LoVo (cell line): ENCODE results near the gene OCSTAMP.

Experiments used
- DNase-seq: peaks from one replicate; pipeline ENCODE4 v3.0.0-alpha.2; 2016; ENCODE audit warnings: low spot score

Gene OCSTAMP

DNA sequence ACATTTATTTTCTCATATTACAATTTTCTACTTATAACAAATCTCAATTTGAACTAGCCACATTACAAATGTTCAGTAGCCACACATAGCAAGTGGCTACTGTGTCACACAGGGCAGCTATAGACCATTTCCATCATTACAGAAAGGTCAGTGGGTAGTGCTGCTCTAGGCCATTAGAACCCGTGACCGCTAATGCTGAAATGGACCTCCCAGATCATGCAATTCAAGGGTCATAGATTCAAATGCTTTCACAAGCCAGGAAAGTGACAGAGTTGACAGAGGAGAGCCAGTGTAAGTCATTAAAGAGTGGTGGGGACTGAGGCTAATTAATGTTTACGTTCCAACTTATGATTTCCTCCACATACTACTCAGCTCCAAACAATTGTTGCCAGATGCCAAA is 3.5 kb upstream of the OCSTAMP start:
- DNase-seq: no peak

- no peak for DNase-seq
Observed at GRCh38 chr20:46552460-46553420, 2.3 kb upstream of the OCSTAMP start.

DNA sequence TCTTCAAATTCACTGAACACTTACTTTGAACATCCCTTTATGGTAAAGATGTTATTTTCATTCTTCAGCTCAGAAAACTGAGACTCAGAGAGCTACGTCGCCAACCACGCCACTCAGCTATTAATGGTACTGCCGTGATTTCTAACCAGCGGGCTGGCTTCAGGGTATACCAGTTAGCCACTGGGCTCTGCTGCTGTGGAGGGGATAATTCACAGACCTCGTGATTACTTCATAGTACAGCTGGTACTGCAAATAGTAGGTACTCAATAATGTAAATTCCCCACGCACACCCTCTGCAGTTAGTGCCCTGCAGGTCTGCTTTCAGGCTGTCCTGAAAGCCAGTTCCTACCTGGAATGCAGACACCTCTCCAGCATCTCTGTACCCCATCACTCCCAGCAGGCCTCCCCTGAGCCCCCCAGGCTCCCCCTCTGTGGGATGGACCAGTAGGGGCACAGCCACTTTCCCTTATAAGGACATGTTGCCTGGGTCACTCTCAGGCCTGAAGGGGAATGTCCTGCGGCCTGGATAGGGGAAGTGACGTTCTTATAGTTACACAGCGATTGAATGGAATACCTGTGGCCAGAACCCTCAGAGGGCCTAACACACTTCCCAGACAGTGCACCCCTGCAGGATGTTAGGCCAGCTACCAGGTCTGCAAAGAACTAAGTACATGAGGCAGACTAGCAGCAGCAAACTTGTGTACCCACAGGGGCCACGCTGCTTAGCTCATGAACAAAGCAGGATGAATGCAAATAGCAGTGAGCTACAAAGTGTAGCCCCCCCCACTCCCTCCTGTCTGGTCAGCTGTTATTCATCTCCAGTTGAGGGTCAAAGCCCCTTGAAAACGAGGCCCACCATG is 1.3 kb upstream of the OCSTAMP start:
- DNase-seq: no peak

DNA sequence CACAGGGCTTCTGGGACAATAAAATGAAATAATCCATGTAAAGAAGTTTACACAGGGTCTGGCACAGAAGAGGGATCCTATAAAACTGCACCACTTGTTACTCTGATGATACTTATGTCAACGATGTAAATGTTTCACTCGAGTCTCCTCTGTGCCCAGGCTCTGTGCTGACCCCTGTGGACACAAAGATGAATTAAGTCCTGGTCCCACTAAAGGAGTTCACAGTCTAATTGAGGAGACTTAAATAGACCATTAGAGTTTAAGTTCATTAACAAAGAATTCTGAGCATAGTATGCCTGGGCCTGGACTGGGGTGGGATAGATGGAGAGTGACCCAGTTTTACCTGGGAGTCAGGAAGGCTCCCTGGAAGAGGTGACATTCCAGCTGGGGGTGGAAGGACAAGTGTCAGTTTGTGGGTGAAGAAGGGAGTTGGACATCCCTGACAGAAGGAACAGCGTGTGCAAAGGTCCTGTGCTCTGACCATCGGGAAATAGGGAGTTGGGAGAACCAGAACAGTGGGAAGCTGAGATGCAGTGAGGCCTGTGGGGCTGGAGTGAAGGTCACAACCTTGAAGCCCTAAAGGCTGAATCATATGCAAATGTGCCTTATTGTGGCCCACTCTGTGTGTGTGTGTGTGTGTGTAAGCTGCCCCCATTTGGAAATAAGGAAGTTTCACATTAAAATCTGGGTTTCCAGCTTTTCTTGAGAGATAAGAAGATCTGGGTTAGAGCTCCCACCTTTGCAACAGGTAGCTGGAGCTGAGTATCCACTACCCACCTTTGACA is 1.1 kb downstream of the OCSTAMP start:
- DNase-seq: no peak

DNA sequence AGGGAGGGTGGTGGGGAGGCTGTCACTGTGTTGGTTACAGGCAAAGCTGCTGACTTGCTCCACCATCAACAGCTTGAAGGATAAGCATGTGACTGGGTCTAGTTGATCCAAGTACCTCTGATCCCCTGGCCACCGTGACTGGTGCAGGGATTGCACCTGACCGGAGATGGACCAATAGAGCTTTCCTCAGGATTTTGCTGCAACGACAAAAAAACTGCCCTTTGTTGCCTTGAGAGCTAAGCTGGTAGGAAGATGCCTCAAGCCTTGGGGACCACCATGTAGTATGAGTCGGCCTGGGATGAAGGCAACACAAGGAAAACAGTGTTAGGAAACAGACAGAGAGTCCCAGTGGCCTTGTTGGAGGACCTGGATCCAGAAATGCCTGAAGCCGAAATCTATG is 1.8 kb downstream of the OCSTAMP start:
- DNase-seq: no peak

DNA sequence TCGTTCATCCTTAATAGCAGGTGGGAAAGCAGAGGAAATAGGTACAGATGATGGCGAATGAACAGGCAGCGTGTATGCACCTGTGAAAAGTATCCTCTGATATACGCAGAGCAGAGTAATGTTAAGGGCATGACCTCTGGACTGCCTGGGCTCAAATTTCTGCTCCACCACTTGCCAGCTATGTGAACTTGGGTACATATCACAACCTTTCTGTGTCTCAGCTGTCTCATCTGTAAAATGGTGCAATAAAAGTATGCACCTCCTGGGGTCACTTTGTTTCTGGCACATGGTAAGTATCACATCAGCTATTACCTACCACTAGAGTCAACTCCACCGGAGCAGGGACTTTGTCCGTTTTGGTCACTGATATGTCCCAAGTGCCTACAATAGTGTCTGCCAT is 2.5 kb downstream of the OCSTAMP start:
- DNase-seq: no peak

DNA sequence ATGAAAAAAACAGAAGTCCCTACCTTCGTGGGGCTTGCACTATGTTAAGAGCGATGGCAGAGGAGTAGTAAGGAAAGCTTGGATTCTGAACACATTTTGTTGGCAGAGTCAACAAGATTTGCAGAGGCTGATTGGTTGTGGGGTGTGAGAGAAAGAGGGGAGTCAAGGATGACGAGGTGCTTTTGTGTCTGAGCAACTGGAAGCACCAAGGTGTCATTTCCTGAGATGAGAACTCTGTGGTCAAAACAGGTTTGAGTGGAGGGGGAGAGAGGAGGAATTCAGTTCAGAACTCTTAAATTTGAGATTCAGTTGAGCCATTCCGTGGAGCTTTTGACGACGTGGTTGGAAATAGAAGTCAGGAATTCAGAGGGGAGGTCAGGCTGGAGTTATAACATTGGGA is 3.5 kb downstream of the OCSTAMP start:
- no peak for DNase-seq

- DNase-seq: no peak
Observed at GRCh38 chr20:46546298-46546697, 4.2 kb downstream of the OCSTAMP start.

- no peak for DNase-seq
Observed at GRCh38 chr20:46545827-46546138, 4.7 kb downstream of the OCSTAMP start.

- no peak for DNase-seq
Observed at GRCh38 chr20:46545077-46545826, 5.2 kb downstream of the OCSTAMP start.

DNA sequence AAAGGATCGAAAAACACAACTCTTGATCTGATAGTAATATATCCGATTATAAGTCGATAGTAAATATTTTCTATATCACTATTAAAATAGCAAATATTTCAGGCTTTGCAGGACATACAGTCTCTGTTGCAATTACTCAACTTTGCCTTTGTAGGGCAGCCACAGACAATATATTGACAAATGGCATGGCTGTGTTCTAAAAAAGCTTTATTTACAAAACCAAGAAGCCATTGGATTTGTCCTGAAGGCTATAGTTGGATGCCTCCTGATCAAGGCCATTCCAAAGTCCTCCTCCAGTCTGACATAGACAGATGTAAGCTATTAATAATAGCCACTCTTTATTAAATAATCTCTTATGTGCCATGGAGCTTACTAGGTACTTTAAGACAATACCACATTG is 5.9 kb downstream of the OCSTAMP start:
- DNase-seq: no peak

DNA sequence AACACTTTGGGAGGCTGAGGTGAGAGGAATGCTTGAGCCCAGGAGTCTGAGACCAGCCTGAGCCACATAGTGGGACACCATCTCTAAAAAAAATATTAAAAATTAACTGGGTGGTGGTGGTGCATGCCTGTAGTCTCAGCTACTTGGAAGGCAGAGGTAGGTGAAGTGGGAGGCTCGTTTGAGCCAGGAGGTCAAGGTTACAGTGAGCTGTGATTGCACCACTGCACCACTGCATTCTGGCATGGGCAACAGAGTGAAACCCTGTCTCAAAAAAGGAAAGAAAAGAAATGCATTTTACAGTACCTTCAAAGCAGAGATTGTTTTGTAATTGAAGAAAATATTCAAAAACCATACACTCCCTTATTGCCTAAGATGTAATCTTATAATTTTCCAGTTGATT is 6.5 kb downstream of the OCSTAMP start:
- DNase-seq: no peak

- DNase-seq: no peak
Observed at GRCh38 chr20:46543033-46543432, 7.4 kb downstream of the OCSTAMP start.

DNA sequence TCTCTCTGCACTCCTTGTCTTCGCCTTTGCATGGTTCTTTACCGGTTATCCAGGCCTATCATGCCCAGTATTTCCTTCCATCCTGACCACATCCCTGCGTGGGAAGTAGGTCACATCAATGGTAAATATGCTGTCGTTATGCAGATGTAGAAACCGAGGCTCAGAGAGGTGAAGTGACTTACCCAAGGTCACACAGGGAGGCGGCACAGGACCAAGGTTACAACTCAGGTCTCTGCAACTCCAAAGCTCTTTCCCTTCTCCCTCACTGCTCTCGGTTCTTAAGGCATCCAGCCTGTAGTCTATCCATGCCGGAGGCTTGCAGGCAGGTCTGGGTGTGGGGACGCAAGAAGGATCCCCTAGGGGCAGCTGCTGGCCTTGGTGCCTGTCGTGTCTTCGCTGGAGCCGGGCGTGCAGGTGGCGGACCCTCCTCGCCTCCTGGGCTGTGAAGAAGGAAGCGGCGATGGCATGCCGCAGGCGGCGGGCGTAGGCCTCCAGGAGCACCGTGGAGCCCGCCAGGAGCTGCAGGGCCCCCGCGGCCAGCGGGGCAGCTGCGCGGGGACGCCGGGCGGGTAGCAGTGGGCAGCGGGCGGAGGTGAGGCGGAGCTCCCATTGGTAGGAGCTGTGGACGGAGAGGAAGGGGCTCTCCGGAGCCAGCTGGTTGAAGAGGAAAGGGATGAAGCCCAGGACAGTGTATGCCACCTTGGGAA is 9.1 kb downstream of the OCSTAMP start:
- DNase-seq: no peak

- DNase-seq: no peak
Observed at GRCh38 chr20:46539113-46539512, 11.3 kb downstream of the OCSTAMP start.

DNA sequence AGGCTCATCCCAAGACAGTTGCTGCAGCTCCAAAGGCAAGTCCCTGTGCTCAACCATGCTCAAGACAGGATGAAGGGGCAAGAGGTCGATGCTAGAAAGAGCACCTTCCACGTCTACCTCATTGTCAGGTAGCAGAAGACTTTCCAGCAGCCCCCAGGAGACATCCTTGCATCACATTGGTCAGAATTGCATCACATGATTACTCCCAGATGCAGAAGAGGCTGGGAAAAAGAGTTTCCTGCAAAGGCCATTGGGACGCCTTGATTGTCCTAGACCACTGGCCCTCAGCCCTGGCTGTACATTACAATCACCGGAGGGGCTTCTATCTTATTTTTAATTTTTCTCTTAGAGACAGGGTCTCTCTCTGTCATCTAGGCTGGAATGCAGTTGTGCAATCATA is 19.8 kb downstream of the OCSTAMP start:
- no peak for DNase-seq

GRCh38 chr20:46523696-46524328 is 26.6 kb downstream of the OCSTAMP start:
- peak; percentile 1 for DNase-seq

DNA sequence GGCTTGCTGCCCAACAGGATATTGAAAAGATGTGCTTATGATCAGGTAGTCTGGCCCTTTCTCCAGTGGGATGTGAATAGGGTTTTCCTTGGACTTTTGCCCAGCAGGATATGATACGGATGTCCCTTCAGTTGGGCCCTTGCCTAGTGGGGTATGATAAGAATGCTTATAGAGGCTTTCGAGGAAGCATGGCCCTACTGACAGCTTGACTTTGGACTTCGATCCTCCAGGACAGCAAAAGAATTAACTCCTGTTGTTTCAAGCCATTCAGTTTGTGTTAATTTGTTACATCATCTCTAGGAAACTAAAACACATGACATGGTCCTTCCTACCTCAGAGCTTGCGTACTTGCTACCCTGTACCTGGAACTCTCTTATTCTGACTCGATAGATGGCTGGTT is 27.3 kb downstream of the OCSTAMP start:
- no peak for DNase-seq

GRCh38 chr20:46520976-46521579 is 29.4 kb downstream of the OCSTAMP start:
- peak; percentile 32 for DNase-seq

DNA sequence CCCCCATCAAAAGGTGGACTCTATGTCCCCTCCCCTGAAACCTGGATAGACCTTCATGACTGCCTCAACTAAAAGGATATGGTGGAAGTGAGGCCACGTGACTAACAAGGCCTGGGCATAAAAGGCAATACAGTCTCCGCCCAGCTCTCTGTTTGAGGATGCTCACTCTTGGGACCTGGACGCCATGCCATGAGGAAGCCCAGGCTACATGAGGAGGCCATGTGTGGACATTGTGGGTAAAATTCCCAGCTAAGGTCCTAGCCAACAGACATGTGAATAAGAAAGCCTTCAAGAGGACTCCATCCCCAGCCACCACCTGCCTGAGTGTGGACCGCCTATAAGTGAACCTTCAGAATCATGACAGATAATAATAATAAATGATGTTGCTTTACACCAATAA is 29.9 kb downstream of the OCSTAMP start:
- DNase-seq: no peak
